T-helper 1 cell (primary cell): Measurements from ENCODE around the gene ALCAM.
"Not testable (repeated sequence)": the region's sequence is repeated elsewhere in the genome, so short reads cannot be mapped to it uniquely, and the experiment has no call there.

Experiments used
- DNase-seq, 5 donors: peaks; one replicate each; pipeline ENCODE4 v3.0.0-alpha.2; 2012 to 2020

The ALCAM gene

DNA sequence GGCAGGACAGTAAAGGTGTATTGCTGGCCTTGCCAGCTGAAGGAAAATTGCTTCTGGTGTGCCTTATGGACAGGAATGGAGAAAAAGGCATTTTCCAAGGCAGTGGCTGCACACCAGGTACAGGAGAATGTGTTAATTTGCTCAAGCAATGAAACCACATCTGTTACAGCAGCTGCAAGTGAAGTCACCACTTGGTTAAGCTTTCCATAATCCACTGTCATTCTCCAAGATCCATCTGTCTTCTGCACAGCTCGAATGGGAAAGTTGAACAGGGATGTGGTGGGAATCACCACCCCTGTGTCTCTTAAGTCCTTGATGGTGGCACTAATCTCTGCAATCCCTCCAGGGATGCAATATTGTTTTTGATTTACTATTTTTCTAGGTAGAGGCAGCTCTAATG, 236.8 kb downstream of the ALCAM start:
- DNase-seq, result not testable (repeated sequence)

- no peak for DNase-seq
These were observed 239.3 kb downstream of the ALCAM start for GRCh38 chr3:105606016-105606415.

- DNase-seq, result no peak
These were observed 241.9 kb downstream of the ALCAM start for GRCh38 chr3:105608623-105609022.

DNA sequence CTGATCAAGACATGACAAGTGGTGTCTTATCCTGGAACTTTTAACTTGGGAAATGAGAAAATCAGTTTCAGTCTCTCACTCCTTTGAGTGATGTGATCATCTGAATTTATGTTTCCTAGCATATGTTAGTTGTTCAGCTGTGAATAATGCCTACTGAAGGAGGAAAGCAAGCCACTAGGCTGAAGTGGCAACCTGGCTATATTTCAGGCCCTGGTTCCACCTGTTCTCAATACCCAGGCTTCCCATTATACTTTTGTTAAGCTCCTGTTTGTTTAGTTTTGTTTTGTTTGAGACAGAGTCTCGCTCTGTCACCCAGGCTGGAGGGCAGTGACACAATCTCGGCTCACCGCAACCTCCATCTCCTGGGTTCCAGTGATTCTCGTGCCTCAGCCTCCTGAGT, 243.8 kb downstream of the ALCAM start:
- no peak for DNase-seq

- DNase-seq, result no peak
These were observed 244.8 kb downstream of the ALCAM start for GRCh38 chr3:105611304-105612192.

GRCh38 chr3:105613120-105613519, 246.4 kb downstream of the ALCAM start:
- no peak for DNase-seq

DNA sequence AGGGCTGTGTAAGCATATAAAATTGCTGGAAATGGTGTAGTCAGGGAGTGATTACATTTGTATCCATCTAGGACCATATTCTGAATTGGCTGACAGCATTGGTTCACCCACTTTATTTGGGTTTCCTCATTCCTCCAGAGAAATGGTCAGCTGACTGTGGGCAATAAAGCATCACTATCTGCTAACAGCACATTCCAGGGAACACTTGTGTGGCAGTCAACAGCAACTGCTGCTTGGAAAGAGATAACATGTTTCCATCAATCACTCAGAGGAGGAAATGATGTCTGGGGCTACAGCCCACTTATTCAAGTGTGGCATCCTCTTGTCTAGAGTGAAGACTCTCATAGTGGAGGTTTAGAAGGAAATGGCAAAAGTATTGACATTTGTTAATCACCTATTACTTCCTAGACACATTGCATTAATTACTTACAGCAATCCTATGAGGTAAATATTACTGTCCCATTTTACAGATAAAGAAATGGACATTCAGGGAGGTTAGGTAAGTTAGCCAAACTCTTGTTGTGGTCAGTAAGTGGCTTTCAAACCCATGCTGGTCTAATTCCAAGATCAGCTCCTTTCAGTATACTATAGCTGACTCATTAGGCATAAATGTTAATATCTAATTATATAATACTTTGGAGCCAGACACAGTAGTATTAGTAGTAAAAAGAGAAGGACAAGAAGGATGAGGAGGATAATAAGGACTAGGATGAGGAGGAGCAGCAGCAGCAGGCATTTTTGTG, 247.8 kb downstream of the ALCAM start:
- no peak for DNase-seq

GRCh38 chr3:105615814-105616213, 249.1 kb downstream of the ALCAM start:
- no peak for DNase-seq

DNA sequence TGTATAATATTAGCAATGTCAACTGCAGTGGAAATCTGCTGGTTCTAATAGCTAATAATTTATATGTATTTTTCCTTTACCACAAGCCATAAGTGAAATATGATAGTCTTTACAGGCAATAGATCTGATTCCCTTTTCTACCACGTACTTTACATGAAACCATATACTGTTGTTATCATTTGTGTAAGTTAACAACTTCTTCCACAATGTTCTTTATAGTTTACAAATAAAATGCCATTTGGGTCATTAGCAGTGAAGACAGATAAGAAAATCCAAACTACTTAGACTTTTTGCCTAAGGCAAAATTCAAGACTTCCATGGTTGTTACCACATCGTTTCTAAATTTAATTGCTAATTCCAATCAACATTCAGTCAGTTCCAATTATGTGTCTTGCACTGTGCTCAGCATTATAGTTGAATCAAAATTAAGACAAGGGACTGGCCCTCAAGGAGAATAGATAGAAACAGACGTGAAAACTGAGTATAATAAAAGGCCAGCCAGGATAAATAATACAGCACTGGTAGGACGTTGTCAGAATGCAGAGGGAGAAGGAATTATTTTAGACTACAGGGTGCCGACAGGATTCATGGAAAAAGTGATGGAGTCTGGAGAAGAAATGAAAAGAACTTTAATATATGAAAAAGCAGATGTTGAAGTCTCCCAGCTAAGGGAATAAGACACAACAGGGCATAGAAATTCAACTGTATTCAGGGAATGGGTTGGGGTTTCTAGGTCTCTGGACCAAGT, 249.8 kb downstream of the ALCAM start:
- DNase-seq, result no peak

GRCh38 chr3:105618556-105618955, 251.8 kb downstream of the ALCAM start:
- no peak for DNase-seq

GRCh38 chr3:105619651-105620050, 252.9 kb downstream of the ALCAM start:
- DNase-seq, result no peak

DNA sequence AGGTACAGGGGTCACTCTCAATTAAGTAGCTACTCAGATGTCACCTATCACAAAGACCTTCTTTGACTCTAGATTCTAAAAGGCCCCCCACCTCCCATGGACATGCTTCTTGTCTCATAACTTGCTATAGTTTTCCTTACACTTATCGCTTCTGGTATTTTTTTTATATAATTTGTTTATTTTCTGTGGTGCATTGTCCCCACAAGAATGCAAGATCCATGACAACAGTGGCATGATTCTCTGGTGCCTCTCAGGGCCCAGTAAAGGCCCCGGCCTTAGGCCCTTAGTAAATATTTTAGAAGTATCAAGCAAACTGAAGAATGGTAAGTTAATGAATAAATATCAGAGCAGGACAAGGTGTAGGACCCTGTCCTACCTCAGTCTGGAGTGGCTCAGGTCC, 253.5 kb downstream of the ALCAM start:
- no peak for DNase-seq

- no peak for DNase-seq
These were observed 255.5 kb downstream of the ALCAM start for GRCh38 chr3:105622169-105622568.
